HFFc6 (cell line): ENCODE measurements around the gene PIGU. TPM values are rescaled to one million over a fixed set of nuclear protein-coding genes. Genes with fewer than 3 reads are reported as not detected.

ENCODE experiments used
- DNase-seq: peaks from one replicate; pipeline ENCODE4 v3.0.0-alpha.2; 2018
- H3K27ac Mint-ChIP-seq: 2 replicates; pipeline ENCODE4 v1.8.0; 2020; ENCODE audit warnings: mild to moderate bottlenecking, mixed read lengths
- H3K27me3 Mint-ChIP-seq: 2 replicates; pipeline ENCODE4 v1.8.0; 2021; ENCODE audit warnings: mild to moderate bottlenecking, moderate library complexity, mixed read lengths; ENCODE audit not compliant: insufficient read depth
- H3K36me3 Mint-ChIP-seq: 2 replicates; pipeline ENCODE4 v1.8.0; 2021; ENCODE audit warnings: low read depth, mixed read lengths
- H3K4me1 Mint-ChIP-seq: 2 replicates; pipeline ENCODE4 v1.8.0; 2020; ENCODE audit warnings: low read depth, mixed read lengths
- H3K4me3 Mint-ChIP-seq: 2 replicates; pipeline ENCODE4 v1.8.0; 2020; ENCODE audit warnings: mild to moderate bottlenecking, moderate library complexity, mixed read lengths
- H3K9me3 Mint-ChIP-seq: 2 replicates; pipeline ENCODE4 v1.8.0; 2020; ENCODE audit warnings: mild to moderate bottlenecking, mixed read lengths
- CTCF ChIP-seq: fragments of 200-600 bp; sonication (generic); IDR thresholded peaks from 2 replicates; pipeline ENCODE4 v1.5.0; 2021; ENCODE audit warnings: antibody characterized with exemption, mild to moderate bottlenecking
- total RNA-seq, 6 experiments: library from RNA; stranded (reverse); fragmentation: NEBNext Ultra II Directional; extraction: Animal tissue kit (Norgen Biotek cat#: 25700); gene quantifications; 2 replicates in 1 of 6; 3 replicates in 5 of 6; pipeline ENCODE4 v1.2.3, GENCODE V29; 2021

PIGU gene
- total RNA-seq, 6 experiments from 2014 or later, result 22.5 to 28.9 (median 24.9) TPM

DNA sequence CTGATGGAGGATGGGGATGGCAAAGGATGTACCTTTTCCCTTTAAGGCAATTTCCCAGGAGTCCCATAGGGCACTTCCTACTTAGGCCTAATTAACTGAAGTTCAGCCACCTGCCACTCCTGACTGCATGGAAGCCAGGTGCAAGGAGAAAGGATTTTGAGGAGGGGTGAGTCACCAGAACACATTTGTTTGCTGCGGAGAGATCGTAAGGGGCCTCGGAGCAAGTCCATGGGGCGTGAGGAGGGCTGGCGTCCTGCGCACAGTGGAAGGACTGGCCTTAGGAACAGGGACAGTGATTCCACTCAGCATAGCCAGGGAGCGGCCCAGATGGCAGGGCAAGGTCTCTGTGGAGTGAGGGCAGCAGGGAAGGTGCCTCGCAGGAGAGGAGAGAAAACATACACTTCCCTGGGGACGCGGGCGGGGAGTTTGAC is 130.1 kb downstream of the PIGU start:
- Mint-ChIP-seq H3K27me3 (no peaks in the 10 kb centered on the region; the same call in none of the 2 replicates), H3K27ac (no peak overlapping the region), H3K9me3 (no peaks in the 10 kb centered on the region), H3K4me3 (no peak overlapping the region; the same call in 1 of the 2 replicates), H3K4me1 (no peaks in the 10 kb centered on the region), H3K36me3 (no peaks in the 10 kb centered on the region)
- no peak for DNase-seq
- TF ChIP-seq CTCF, result no peak

- no peak for TF ChIP-seq CTCF
- Mint-ChIP-seq H3K4me3 (no peak overlapping the region), H3K36me3 (peaks cover 13% of the 10 kb centered on the region), H3K4me1 (no peaks in the 10 kb centered on the region), H3K9me3 (no peaks in the 10 kb centered on the region), H3K27me3 (peaks cover 2% of the 10 kb centered on the region), H3K27ac (no peak overlapping the region)
- DNase-seq, result no peak
These were observed 132.6 kb downstream of the PIGU start for GRCh38 chr20:34544109-34544796.

GRCh38 chr20:34543463-34544056 is 133.3 kb downstream of the PIGU start:
- no peak overlapping the region for H3K27ac Mint-ChIP-seq
- H3K4me1 Mint-ChIP-seq, result 0 out of 2 replicates have a peak, but pooled peaks cover 3% of the 10 kb centered on the region
- H3K27me3 Mint-ChIP-seq, result peaks cover 2% of the 10 kb centered on the region
- DNase-seq, result no peak
- TF ChIP-seq CTCF, result no peak
- H3K36me3 Mint-ChIP-seq, result peaks cover 19% of the 10 kb centered on the region
- H3K4me3 Mint-ChIP-seq, result no peak overlapping the region
- H3K9me3 Mint-ChIP-seq, result no peaks in the 10 kb centered on the region

DNA sequence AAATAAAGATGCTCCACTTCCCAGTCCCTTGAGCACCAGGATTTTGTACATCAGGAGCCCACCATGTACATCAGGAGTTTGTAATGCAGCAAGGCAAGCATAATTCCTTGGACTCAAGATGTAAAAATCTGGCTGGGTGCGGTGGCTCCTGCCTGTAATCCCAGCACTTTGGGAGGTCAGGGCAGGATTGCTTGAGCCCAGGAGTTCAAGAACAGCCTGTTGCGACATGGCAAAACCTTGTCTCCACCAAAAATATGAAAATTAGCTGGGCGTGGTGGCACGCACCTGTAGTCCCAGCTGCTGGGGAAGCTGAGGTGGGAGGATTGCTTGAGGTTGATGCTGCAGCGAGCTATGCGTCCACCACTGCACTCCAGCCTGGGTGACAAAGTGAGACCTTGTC is 134.5 kb downstream of the PIGU start:
- H3K9me3 Mint-ChIP-seq, result no peaks in the 10 kb centered on the region
- H3K36me3 Mint-ChIP-seq, result peaks cover 19% of the 10 kb centered on the region

GRCh38 chr20:34541917-34542316 is 135.0 kb downstream of the PIGU start:
- H3K4me3 Mint-ChIP-seq, result no peak overlapping the region
- 0 out of 2 replicates have a peak, but pooled peaks cover 5% of the 10 kb centered on the region for H3K4me1 Mint-ChIP-seq
- DNase-seq, result no peak
- H3K36me3 Mint-ChIP-seq, result peaks cover 19% of the 10 kb centered on the region
- H3K9me3 Mint-ChIP-seq, result no peaks in the 10 kb centered on the region
- H3K27me3 Mint-ChIP-seq, result peaks cover 2% of the 10 kb centered on the region; the same call in 1 of the 2 replicates
- H3K27ac Mint-ChIP-seq, result no peak overlapping the region
- no peak for TF ChIP-seq CTCF

More for the DNA sequence above, 134.5 kb downstream of the PIGU start:
- peaks cover 2% of the 10 kb centered on the region; the same call in 1 of the 2 replicates for H3K27me3 Mint-ChIP-seq
- DNase-seq, result no peak
- H3K27ac Mint-ChIP-seq, result no peak overlapping the region
- H3K4me1 Mint-ChIP-seq, result 0 out of 2 replicates have a peak, but pooled peaks cover 5% of the 10 kb centered on the region
- H3K4me3 Mint-ChIP-seq, result no peak overlapping the region
- TF ChIP-seq CTCF, result no peak
